Sigmoid colon (tissue), 7 donors: ENCODE data around the gene RHEX. TPM values are rescaled to one million over a fixed set of nuclear protein-coding genes. Genes with fewer than 3 reads are reported as not detected.

Experiments used
- DNase-seq: peaks from one replicate; pipeline ENCODE4 v3.0.0-alpha.2; 2019
- H3K27ac ChIP-seq, 4 donors: fragments of 200-600 bp; sonication (generic); one replicate each; pipeline ENCODE4 v1.5.1; 2016 to 2019; ENCODE audit warnings: mild to moderate bottlenecking in 1 of 4
- H3K27me3 ChIP-seq, 3 donors: fragments of 200-600 bp; sonication (generic); one replicate each; pipeline ENCODE4 v1.5.1; 2019; ENCODE audit warnings: mild to moderate bottlenecking in 1 of 3
- H3K36me3 ChIP-seq, 4 donors: fragments of 200-600 bp; sonication (generic); one replicate each; pipeline ENCODE4 v1.5.1; 2016 to 2019
- H3K4me1 ChIP-seq, 4 donors: fragments of 200-600 bp; sonication (generic); one replicate each; pipeline ENCODE4 v1.5.1; 2017 to 2019
- H3K4me3 ChIP-seq, 4 donors: fragments of 200-600 bp; sonication (generic); one replicate each; pipeline ENCODE4 v1.5.1; 2017 to 2019; ENCODE audit warnings: mild to moderate bottlenecking in 2 of 4, moderate library complexity in 1 of 4
- H3K9me3 ChIP-seq, 4 donors: fragments of 200-600 bp in 3 of 4; sonication (generic) in 3 of 4; one replicate each; pipeline versions ENCODE4 v1.5.1 to v1.6.1; 2013 to 2019
- EP300 ChIP-seq, 4 donors: sonication (generic); formaldehyde crosslinking; IDR thresholded peaks; one replicate each; pipeline ENCODE4 v1.6.1; 2017; ENCODE audit warnings: antibody characterized with exemption in 4 of 4
- POLR2A ChIP-seq, 2 donors: fragments of 450-650 bp; IDR thresholded peaks; one replicate each; pipeline ENCODE4 v1.6.1; 2016; ENCODE audit warnings: antibody characterized with exemption in 2 of 2, mild to moderate bottlenecking in 2 of 2, moderate library complexity in 2 of 2
- POLR2AphosphoS5 ChIP-seq, 4 donors: sonication (generic); formaldehyde crosslinking; IDR thresholded peaks; one replicate each; pipeline ENCODE4 v1.6.1; 2017; ENCODE audit warnings: antibody characterized with exemption in 4 of 4
- WGBS, 2 donors: extraction: QIAGEN DNeasy Blood & Tissue Kit; methylation state at CpG; one replicate each; pipeline ENCODE4 v1.1.7; 2013; 5-methylcytosine and 5-hydroxymethylcytosine counted together
- intact Hi-C: fragments of 100-400 bp; cut with DNase I; formaldehyde crosslinking; loops from one replicate; pipeline ENCODE4 v1.15.1; 2023
- polyA plus RNA-seq, 3 donors: library from polyadenylated mRNA; stranded (reverse); fragments of 200-250 nt; gene quantifications; one replicate each; pipeline ENCODE4 v1.2.3, GENCODE V29; 2013
- total RNA-seq, 4 donors: library from RNA; depleted of rRNA; stranded (reverse); fragments of >200 nt; gene quantifications; one replicate each; pipeline ENCODE4 v1.1.0, GENCODE V29; 2016
- TF ChIP-seq, protein P1 (sequence below), 4 experiments: fragments of 450-650 bp in 3 of 4; fragments of 200-600 bp in 1 of 4; IDR thresholded peaks; one replicate each; pipeline ENCODE4 v1.5.1; 2016 to 2019; ENCODE audit warnings: antibody characterized with exemption in 4 of 4, mild to moderate bottlenecking in 3 of 4, moderate library complexity in 2 of 4
- donor health status: healthy with polysubstance abuse.
- donor health status: Bipolar disorder and iron deficiency.
- donor health status: healthy.

Gene RHEX
- total and polyA plus RNA-seq, 7 donors = 0.54 to 3.6 (median 2.4) TPM; not detected in 4

DNA sequence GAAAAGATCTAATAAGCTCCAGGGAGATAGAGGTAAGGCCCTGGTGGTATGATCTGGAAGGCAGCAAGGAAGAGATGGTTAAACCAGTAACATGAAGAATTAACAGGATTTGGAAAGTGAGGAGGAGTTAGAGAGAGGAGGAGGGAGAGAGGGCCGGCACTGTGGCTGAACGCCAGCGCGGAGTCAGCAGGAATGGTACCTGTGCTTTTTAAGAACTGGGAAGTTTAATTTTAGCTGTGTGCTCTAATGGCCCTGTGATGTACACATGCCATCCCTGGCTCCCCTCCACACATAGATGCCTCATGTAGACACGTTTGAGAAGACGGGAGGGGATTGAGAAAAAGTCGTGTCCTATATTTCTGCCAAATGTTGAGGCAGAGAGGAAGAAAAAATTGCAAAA lies 78.1 kb downstream of the RHEX start:
- no peak overlapping the region for H3K4me3 ChIP-seq
- H3K4me1 ChIP-seq = no peaks in the 10 kb centered on the region
- no peaks in the 10 kb centered on the region for H3K36me3 ChIP-seq
- intact Hi-C loops = no loop called here
- H3K9me3 ChIP-seq = no peaks in the 10 kb centered on the region
- H3K27me3 ChIP-seq = no peaks in the 10 kb centered on the region
- no peak overlapping the region for H3K27ac ChIP-seq
- WGBS, 2 donors = 82 to 90% methylated on average over 7 of the region's 7 CpGs
- DNase-seq = no peak
- TF ChIP-seq, protein P1, sequence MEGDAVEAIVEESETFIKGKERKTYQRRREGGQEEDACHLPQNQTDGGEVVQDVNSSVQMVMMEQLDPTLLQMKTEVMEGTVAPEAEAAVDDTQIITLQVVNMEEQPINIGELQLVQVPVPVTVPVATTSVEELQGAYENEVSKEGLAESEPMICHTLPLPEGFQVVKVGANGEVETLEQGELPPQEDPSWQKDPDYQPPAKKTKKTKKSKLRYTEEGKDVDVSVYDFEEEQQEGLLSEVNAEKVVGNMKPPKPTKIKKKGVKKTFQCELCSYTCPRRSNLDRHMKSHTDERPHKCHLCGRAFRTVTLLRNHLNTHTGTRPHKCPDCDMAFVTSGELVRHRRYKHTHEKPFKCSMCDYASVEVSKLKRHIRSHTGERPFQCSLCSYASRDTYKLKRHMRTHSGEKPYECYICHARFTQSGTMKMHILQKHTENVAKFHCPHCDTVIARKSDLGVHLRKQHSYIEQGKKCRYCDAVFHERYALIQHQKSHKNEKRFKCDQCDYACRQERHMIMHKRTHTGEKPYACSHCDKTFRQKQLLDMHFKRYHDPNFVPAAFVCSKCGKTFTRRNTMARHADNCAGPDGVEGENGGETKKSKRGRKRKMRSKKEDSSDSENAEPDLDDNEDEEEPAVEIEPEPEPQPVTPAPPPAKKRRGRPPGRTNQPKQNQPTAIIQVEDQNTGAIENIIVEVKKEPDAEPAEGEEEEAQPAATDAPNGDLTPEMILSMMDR (IDR thresholded peaks at IDR 0.05) = no peak
- TF ChIP-seq EP300 (IDR thresholded peaks at IDR 0.05) = no peak
- TF ChIP-seq POLR2A (IDR thresholded peaks at IDR 0.05) = no peak
- TF ChIP-seq POLR2AphosphoS5 (IDR thresholded peaks at IDR 0.05) = no peak

DNA sequence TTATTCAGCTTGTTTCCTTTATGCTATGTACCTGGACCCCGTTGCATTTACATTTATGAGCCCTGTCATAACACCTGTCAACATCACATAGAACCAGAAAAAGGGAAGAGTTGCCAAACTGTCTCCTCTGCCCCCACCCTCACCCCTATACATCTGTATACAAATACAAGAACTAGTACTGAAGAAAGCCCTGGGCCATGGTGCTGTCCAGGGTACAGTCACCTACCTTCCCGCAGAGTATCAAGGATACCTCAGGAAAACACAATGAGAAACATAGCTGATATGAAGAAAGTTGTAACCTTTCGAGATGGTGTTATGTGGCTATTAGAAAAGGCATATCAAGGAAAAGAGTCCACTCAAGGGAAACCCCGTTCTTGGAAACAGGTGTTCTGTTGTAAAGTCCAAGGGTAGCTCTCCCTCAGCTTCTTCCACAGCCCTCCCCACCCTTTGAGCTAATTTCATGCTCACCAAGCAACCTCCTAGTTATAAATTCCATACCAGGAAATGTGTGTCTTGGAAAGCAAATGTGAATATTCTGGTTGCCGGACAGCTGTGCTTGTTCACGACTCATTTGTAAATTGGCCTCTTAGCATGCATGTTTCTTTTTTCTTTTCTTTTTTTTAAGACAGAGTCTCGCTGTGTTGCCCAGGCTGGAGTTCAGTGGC lies 80.9 kb downstream of the RHEX start:
- no peak overlapping the region for H3K27ac ChIP-seq
- no peaks in the 10 kb centered on the region for H3K9me3 ChIP-seq
- intact Hi-C loops = no loop called here
- H3K4me3 ChIP-seq = no peak overlapping the region
- WGBS, 2 donors = 16 to 69% methylated on average over 7 of the region's 7 CpGs
- TF ChIP-seq EP300 (IDR thresholded peaks at IDR 0.05) = no peak
- TF ChIP-seq, protein P1 (IDR thresholded peaks at IDR 0.05) = no peak
- no peak for TF ChIP-seq POLR2AphosphoS5 (IDR thresholded peaks at IDR 0.05)
- no peak for TF ChIP-seq POLR2A (IDR thresholded peaks at IDR 0.05)
- no peaks in the 10 kb centered on the region for H3K27me3 ChIP-seq
- no peak for DNase-seq
- no peaks in the 10 kb centered on the region for H3K36me3 ChIP-seq
- H3K4me1 ChIP-seq = no peaks in the 10 kb centered on the region

DNA sequence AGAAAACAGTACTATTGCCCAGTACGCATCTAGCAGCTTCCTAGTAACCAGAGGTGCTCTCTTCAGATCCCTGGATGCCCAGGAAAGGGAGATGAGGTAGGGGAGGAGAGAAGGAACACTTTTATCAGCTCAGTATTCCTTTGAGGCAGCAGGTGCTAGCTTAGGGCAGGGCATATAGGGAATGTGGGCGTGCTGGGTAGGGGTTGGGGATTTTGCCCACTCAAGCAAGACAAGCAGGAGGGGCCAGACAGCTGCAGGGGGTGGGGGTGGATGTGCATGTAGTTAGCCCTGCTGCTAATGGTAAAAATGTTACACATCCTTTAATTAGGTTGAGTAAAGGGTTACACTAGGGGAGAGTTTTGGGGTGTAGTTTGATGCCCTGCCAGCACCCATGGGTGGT lies 82.3 kb downstream of the RHEX start:
- no peak for DNase-seq
- WGBS, 2 donors = 34 to 61% methylated on average over 2 of the region's 2 CpGs
- Histone ChIP-seq H3K27ac (no peak overlapping the region), H3K4me3 (no peak overlapping the region), H3K9me3 (no peaks in the 10 kb centered on the region), H3K27me3 (no peaks in the 10 kb centered on the region), H3K4me1 (no peaks in the 10 kb centered on the region), H3K36me3 (no peaks in the 10 kb centered on the region)
- intact Hi-C loops = no loop called here
- TF ChIP-seq EP300 (IDR thresholded peaks at IDR 0.05) (no peak), POLR2AphosphoS5 (IDR thresholded peaks at IDR 0.05) (no peak), POLR2A (IDR thresholded peaks at IDR 0.05) (no peak)
- TF ChIP-seq, protein P1 (IDR thresholded peaks at IDR 0.05) = no peak

DNA sequence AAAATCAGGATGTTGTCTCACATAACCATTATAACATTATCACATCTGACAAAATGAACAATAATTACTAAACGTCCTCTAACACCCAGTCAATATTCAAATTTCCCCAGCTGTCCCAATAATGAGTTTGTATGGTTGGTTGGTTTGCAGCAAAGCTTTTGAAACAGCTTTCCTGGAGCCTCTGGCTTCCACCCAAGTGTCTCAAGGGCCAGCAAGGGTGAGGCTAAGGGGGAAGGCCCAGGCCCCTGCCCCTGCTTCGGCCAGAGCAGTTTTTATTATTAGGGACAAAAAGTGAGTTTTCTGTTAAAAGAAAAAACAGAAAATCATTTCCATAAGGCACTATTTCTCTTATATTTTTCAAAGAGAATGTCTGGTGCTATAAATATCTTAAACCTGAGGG lies 83.3 kb downstream of the RHEX start:
- H3K4me1 ChIP-seq = no peaks in the 10 kb centered on the region
- intact Hi-C loops = no loop called here
- H3K27ac ChIP-seq = no peak overlapping the region
- TF ChIP-seq EP300 (IDR thresholded peaks at IDR 0.05) (no peak), POLR2A (IDR thresholded peaks at IDR 0.05) (no peak)
- TF ChIP-seq, protein P1 (IDR thresholded peaks at IDR 0.05) = no peak
- H3K4me3 ChIP-seq = no peak overlapping the region
- H3K36me3 ChIP-seq = no peaks in the 10 kb centered on the region
- WGBS, 2 donors = 15 to 41% methylated on average over 2 of the region's 2 CpGs
- DNase-seq = no peak
- no peaks in the 10 kb centered on the region for H3K27me3 ChIP-seq
- H3K9me3 ChIP-seq = no peaks in the 10 kb centered on the region

DNA sequence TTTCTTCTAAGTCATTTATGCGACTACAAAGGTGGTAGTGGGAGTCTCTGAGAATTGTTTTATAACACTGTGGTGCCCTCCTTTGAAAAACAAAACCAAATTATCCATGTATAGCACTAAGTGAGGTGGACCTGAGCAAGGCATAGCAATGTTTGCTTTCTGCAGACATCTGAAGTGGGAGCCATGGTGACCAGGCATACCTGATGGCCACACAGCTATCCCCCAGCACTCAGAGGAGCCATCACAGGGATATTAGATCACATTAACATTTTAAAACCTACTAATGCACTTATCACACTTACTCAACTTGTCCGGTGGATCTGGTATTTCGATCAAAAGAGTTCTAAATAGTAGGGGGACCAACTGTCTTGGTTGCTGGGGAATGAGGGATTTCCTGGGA lies 89.0 kb downstream of the RHEX start:
- TF ChIP-seq EP300 (IDR thresholded peaks at IDR 0.05) = no peak
- TF ChIP-seq, protein P1 (IDR thresholded peaks at IDR 0.05) = no peak
- no peak for TF ChIP-seq POLR2AphosphoS5 (IDR thresholded peaks at IDR 0.05)
- TF ChIP-seq POLR2A (IDR thresholded peaks at IDR 0.05) = no peak
- intact Hi-C loops = no loop called here
- H3K36me3 ChIP-seq = no peaks in the 10 kb centered on the region
- no peaks in the 10 kb centered on the region for H3K4me1 ChIP-seq
- DNase-seq = no peak
- WGBS, 2 donors = 76 to 82% methylated on average over 3 of the region's 3 CpGs
- no peaks in the 10 kb centered on the region for H3K9me3 ChIP-seq
- H3K4me3 ChIP-seq = no peak overlapping the region
- H3K27me3 ChIP-seq = no peaks in the 10 kb centered on the region
- H3K27ac ChIP-seq = no peak overlapping the region
